Loucy (cell line): Measurements from ENCODE around the gene NTN5.
A peak's percentile ranks its signal among the peaks of the same experiment; 100 is the strongest.

Experiments used
- H2AFZ ChIP-seq: fragments of 200-600 bp; sonication (generic); 2 replicates; pipeline ENCODE4 v1.6.0; 2016; ENCODE audit warnings: antibody characterized with exemption, mild to moderate bottlenecking, low read length, moderate library complexity
- H3F3A ChIP-seq: fragments of 200-600 bp; 2 replicates; pipeline ENCODE4 v1.6.0; 2016; ENCODE audit warnings: antibody characterized with exemption, low read depth, mild to moderate bottlenecking
- H3K27me3 ChIP-seq: fragments of 200-600 bp; sonication (generic); 2 replicates; pipeline ENCODE4 v1.6.1; 2014; ENCODE audit warnings: low read length, mild to moderate bottlenecking; ENCODE audit not compliant: insufficient read depth, poor library complexity, severe bottlenecking
- H3K36me3 ChIP-seq: fragments of 200-600 bp; sonication (generic); 2 replicates; pipeline ENCODE4 v1.6.1; 2016; ENCODE audit warnings: low read length; ENCODE audit not compliant: insufficient read depth
- H3K4me1 ChIP-seq: fragments of 200-600 bp; sonication (generic); 2 replicates; pipeline ENCODE4 v1.5.1; 2014; ENCODE audit warnings: low read length, mild to moderate bottlenecking; ENCODE audit not compliant: insufficient read depth, poor library complexity, severe bottlenecking
- H3K4me2 ChIP-seq: fragments of 200-600 bp; sonication (generic); 2 replicates; pipeline ENCODE4 v1.6.0; 2014; ENCODE audit warnings: antibody characterized with exemption, low read length, low read depth, mild to moderate bottlenecking; ENCODE audit not compliant: poor library complexity, severe bottlenecking
- H3K4me3 ChIP-seq: fragments of 200-600 bp; sonication (generic); 2 replicates; pipeline ENCODE4 v1.5.1; 2014; ENCODE audit warnings: low read length, mild to moderate bottlenecking, mixed read lengths; ENCODE audit not compliant: poor library complexity, severe bottlenecking
- H3K79me2 ChIP-seq: fragments of 200-600 bp; sonication (generic); 2 replicates; pipeline ENCODE4 v1.6.1; 2014; ENCODE audit warnings: low read length; ENCODE audit not compliant: insufficient read depth
- H3K9ac ChIP-seq: fragments of 200-600 bp; sonication (generic); 2 replicates; pipeline ENCODE4 v1.6.0; 2014; ENCODE audit warnings: mild to moderate bottlenecking, low read depth, low read length, moderate library complexity; ENCODE audit not compliant: poor library complexity, severe bottlenecking
- H3K9me2 ChIP-seq: fragments of 200-600 bp; sonication (generic); replicated peaks from 2 replicates; pipeline ENCODE4 v1.6.1; 2016; ENCODE audit warnings: low read depth, low read length, mixed read lengths
- H3K9me3 ChIP-seq: fragments of 200-600 bp; sonication (generic); 2 replicates; pipeline ENCODE4 v1.6.1; 2014; ENCODE audit warnings: mild to moderate bottlenecking, antibody characterized with exemption, low read length, low read depth; ENCODE audit not compliant: insufficient read depth
- H4K20me1 ChIP-seq: fragments of 200-600 bp; sonication (generic); 2 replicates; pipeline ENCODE4 v1.6.0; 2014; ENCODE audit warnings: antibody characterized with exemption, low read length, mild to moderate bottlenecking; ENCODE audit not compliant: insufficient read depth, poor library complexity, severe bottlenecking
- CTCF ChIP-seq: fragments of 200-600 bp; sonication (generic); conservative IDR thresholded peaks from 2 replicates; pipeline ENCODE4 v1.5.1; 2014; ENCODE audit warnings: mild to moderate bottlenecking, antibody characterized with exemption, low read length
- EZH2phosphoT487 ChIP-seq: fragments of 200-600 bp; IDR thresholded peaks from 2 replicates; pipeline ENCODE4 v1.6.1; 2018; ENCODE audit warnings: antibody characterized with exemption, mild to moderate bottlenecking, moderate library complexity, borderline replicate concordance

The NTN5 gene

GRCh38 chr19:48642862-48643261 lies 30.0 kb downstream of the NTN5 start:
- Histone ChIP-seq H3K4me1 (peaks cover 32% of the 10 kb centered on the region), H3K9ac (no peak overlapping the region), H3K27me3 (no peaks in the 10 kb centered on the region), H3K9me3 (no peaks in the 10 kb centered on the region), H3K79me2 (no peaks in the 10 kb centered on the region), H3K4me3 (no peak overlapping the region), H3K4me2 (no peak overlapping the region), H4K20me1 (no peaks in the 10 kb centered on the region), H3F3A (no peaks in the 10 kb centered on the region), H3K36me3 (no peaks in the 10 kb centered on the region), H3K9me2 (no peaks in the 10 kb centered on the region), H2AFZ (no peak overlapping the region)
- TF ChIP-seq EZH2phosphoT487 (no peak), CTCF (no peak)

GRCh38 chr19:48641850-48642249 lies 31.0 kb downstream of the NTN5 start:
- no peaks in the 10 kb centered on the region for H3K9me3 ChIP-seq
- peaks cover 34% of the 10 kb centered on the region for H3K4me1 ChIP-seq
- TF ChIP-seq CTCF (no peak), EZH2phosphoT487 (no peak)
- no peaks in the 10 kb centered on the region for H3K36me3 ChIP-seq
- no peak overlapping the region for H2AFZ ChIP-seq
- no peaks in the 10 kb centered on the region for H3K79me2 ChIP-seq
- H3K27me3 ChIP-seq = no peaks in the 10 kb centered on the region
- H3F3A ChIP-seq = peaks cover 3% of the 10 kb centered on the region
- H4K20me1 ChIP-seq = no peaks in the 10 kb centered on the region
- H3K9me2 ChIP-seq = no peaks in the 10 kb centered on the region
- no peak overlapping the region for H3K4me2 ChIP-seq
- no peak overlapping the region for H3K4me3 ChIP-seq
- H3K9ac ChIP-seq = no peak overlapping the region

- Histone ChIP-seq H3F3A (peaks cover 3% of the 10 kb centered on the region), H4K20me1 (peaks cover 4% of the 10 kb centered on the region), H3K4me3 (no peak overlapping the region), H3K27me3 (no peaks in the 10 kb centered on the region), H3K36me3 (no peaks in the 10 kb centered on the region), H2AFZ (no peak overlapping the region), H3K9me3 (no peaks in the 10 kb centered on the region), H3K9ac (peak overlapping the region; percentile 86), H3K4me2 (peak overlapping the region; percentile 82), H3K79me2 (peaks cover 15% of the 10 kb centered on the region; the same call in 1 of the 2 replicates), H3K9me2 (no peaks in the 10 kb centered on the region), H3K4me1 (peaks cover 28% of the 10 kb centered on the region)
- TF ChIP-seq EZH2phosphoT487 (no peak), CTCF (no peak)
Measured at GRCh38 chr19:48639483-48640375, 33.1 kb downstream of the NTN5 start.
